Urinary bladder (tissue), 4 donors: ENCODE data around the gene CCR3. TPM values are rescaled to one million over a fixed set of nuclear protein-coding genes. Genes with fewer than 3 reads are reported as not detected.

Source experiments
- DNase-seq: peaks from one replicate; pipeline ENCODE4 v3.0.0-alpha.2; 2015; ENCODE audit errors: extremely low spot score
- H3K27ac ChIP-seq: one replicate; pipeline ENCODE4 v1.5.1; 2013; ENCODE audit warnings: low read depth, mild to moderate bottlenecking, moderate library complexity
- H3K36me3 ChIP-seq: one replicate; pipeline ENCODE4 v1.6.1; 2013; ENCODE audit warnings: mild to moderate bottlenecking, moderate library complexity; ENCODE audit not compliant: insufficient read depth
- H3K4me1 ChIP-seq: one replicate; pipeline ENCODE4 v1.6.1; 2013; ENCODE audit warnings: mild to moderate bottlenecking, moderate library complexity; ENCODE audit not compliant: insufficient read depth
- H3K4me3 ChIP-seq: one replicate; pipeline ENCODE4 v1.5.1; 2013; ENCODE audit warnings: low read depth, low read length
- WGBS: extraction: QIAGEN DNeasy Blood & Tissue Kit; methylation state at CpG from one replicate; pipeline ENCODE4 v1.1.7; 2013; 5-methylcytosine and 5-hydroxymethylcytosine counted together
- polyA plus RNA-seq: library from polyadenylated mRNA; stranded (reverse); fragments of 200-250 nt; gene quantifications from one replicate; pipeline ENCODE4 v1.2.3, GENCODE V29; 2013
- total RNA-seq: library from RNA; depleted of rRNA; stranded (reverse); fragments of >200 nt; gene quantifications from one replicate; pipeline ENCODE4 v1.2.3, GENCODE V29; 2014
- donor health status: healthy with polysubstance abuse.
- donor health status: healthy.

Gene CCR3
- total and polyA plus RNA-seq, 2 donors = not detected

- no peak overlapping the region for H3K27ac ChIP-seq
- H3K36me3 ChIP-seq = no peaks in the 10 kb centered on the region
- DNase-seq = no peak
- WGBS = 22% methylated on average over 4 of the region's 4 CpGs
- no peaks in the 10 kb centered on the region for H3K4me1 ChIP-seq
- H3K4me3 ChIP-seq = no peak overlapping the region
Observed at GRCh38 chr3:46271209-46271745, 29.0 kb downstream of the CCR3 start.

- H3K36me3 ChIP-seq = no peaks in the 10 kb centered on the region
- no peaks in the 10 kb centered on the region for H3K4me1 ChIP-seq
- H3K4me3 ChIP-seq = no peak overlapping the region
- H3K27ac ChIP-seq = no peak overlapping the region
- WGBS = 42% methylated on average over 4 of the region's 4 CpGs
- peak; percentile 18 for DNase-seq
Observed at GRCh38 chr3:46272028-46272451, 29.8 kb downstream of the CCR3 start.

- WGBS = 63% methylated on average over 9 of the region's 9 CpGs
- no peak overlapping the region for H3K4me3 ChIP-seq
- no peak overlapping the region for H3K27ac ChIP-seq
- no peaks in the 10 kb centered on the region for H3K36me3 ChIP-seq
- no peak for DNase-seq
- H3K4me1 ChIP-seq = no peaks in the 10 kb centered on the region
Observed at GRCh38 chr3:46276497-46277099, 34.3 kb downstream of the CCR3 start.

GRCh38 chr3:46277476-46277875 lies 35.2 kb downstream of the CCR3 start:
- Histone ChIP-seq H3K27ac (no peak overlapping the region), H3K4me1 (no peaks in the 10 kb centered on the region), H3K36me3 (no peaks in the 10 kb centered on the region), H3K4me3 (no peak overlapping the region)
- WGBS = 42% methylated on average over 2 of the region's 2 CpGs
- DNase-seq = no peak

GRCh38 chr3:46278816-46279672 lies 36.8 kb downstream of the CCR3 start:
- Histone ChIP-seq H3K4me1 (no peaks in the 10 kb centered on the region), H3K4me3 (no peak overlapping the region), H3K27ac (no peak overlapping the region), H3K36me3 (no peaks in the 10 kb centered on the region)
- WGBS = 97% methylated on average over 3 of the region's 3 CpGs
- no peak for DNase-seq

GRCh38 chr3:46280105-46280797 lies 38.0 kb downstream of the CCR3 start:
- DNase-seq = no peak
- WGBS = 87% methylated on average over 5 of the region's 5 CpGs
- H3K36me3 ChIP-seq = no peaks in the 10 kb centered on the region

GRCh38 chr3:46281551-46281950 lies 39.3 kb downstream of the CCR3 start:
- H3K4me3 ChIP-seq = no peak overlapping the region
- WGBS = 79% methylated on average over 1 of the region's 1 CpG
- H3K27ac ChIP-seq = no peak overlapping the region
- H3K4me1 ChIP-seq = no peaks in the 10 kb centered on the region
- no peaks in the 10 kb centered on the region for H3K36me3 ChIP-seq
- DNase-seq = no peak

More at GRCh38 chr3:46280105-46280797, 38.0 kb downstream of the CCR3 start:
- Histone ChIP-seq H3K4me1 (no peaks in the 10 kb centered on the region), H3K4me3 (no peak overlapping the region), H3K27ac (no peak overlapping the region)

- no peak for DNase-seq
- no peaks in the 10 kb centered on the region for H3K36me3 ChIP-seq
- WGBS = 61% methylated on average over 4 of the region's 4 CpGs
- no peaks in the 10 kb centered on the region for H3K4me1 ChIP-seq
- H3K27ac ChIP-seq = no peak overlapping the region
- no peak overlapping the region for H3K4me3 ChIP-seq
Observed at GRCh38 chr3:46282041-46282440, 39.8 kb downstream of the CCR3 start.

GRCh38 chr3:46282696-46283095 lies 40.4 kb downstream of the CCR3 start:
- Histone ChIP-seq H3K27ac (no peak overlapping the region), H3K36me3 (no peaks in the 10 kb centered on the region), H3K4me1 (no peaks in the 10 kb centered on the region), H3K4me3 (no peak overlapping the region)
- DNase-seq = no peak
- WGBS = 91% methylated on average over 2 of the region's 2 CpGs

- WGBS = 91% methylated on average over 2 of the region's 2 CpGs
- DNase-seq = no peak
- no peak overlapping the region for H3K4me3 ChIP-seq
- no peaks in the 10 kb centered on the region for H3K36me3 ChIP-seq
- H3K4me1 ChIP-seq = no peaks in the 10 kb centered on the region
- no peak overlapping the region for H3K27ac ChIP-seq
Observed at GRCh38 chr3:46283881-46284450, 41.7 kb downstream of the CCR3 start.

- Histone ChIP-seq H3K27ac (no peak overlapping the region), H3K4me3 (no peak overlapping the region), H3K36me3 (no peaks in the 10 kb centered on the region), H3K4me1 (no peaks in the 10 kb centered on the region)
- DNase-seq = no peak
- 72% methylated on average over 6 of the region's 6 CpGs for WGBS
Observed at GRCh38 chr3:46284981-46285683, 42.9 kb downstream of the CCR3 start.

GRCh38 chr3:46285931-46286619 lies 43.8 kb downstream of the CCR3 start:
- H3K36me3 ChIP-seq = no peaks in the 10 kb centered on the region
- no peaks in the 10 kb centered on the region for H3K4me1 ChIP-seq
- no peak overlapping the region for H3K27ac ChIP-seq
- DNase-seq = no peak
- H3K4me3 ChIP-seq = no peak overlapping the region
- 89% methylated on average over 5 of the region's 5 CpGs for WGBS
